SK-N-MC (cell line): Measurements from ENCODE around the gene HS3ST3B1.

ENCODE experiments used
- DNase-seq: peaks from one replicate; pipeline ENCODE4 v3.0.0-alpha.2; 2011; ENCODE audit warnings: low read depth, low spot score
- H3K27ac ChIP-seq: fragments of 200-600 bp; sonication (generic); 2 replicates; pipeline ENCODE4 v1.5.1; 2016; ENCODE audit warnings: mixed run types
- H3K36me3 ChIP-seq: fragments of 200-600 bp; sonication (generic); 2 replicates; pipeline ENCODE4 v1.6.1; 2017; ENCODE audit warnings: antibody characterized with exemption, low read length, mixed read lengths; ENCODE audit not compliant: insufficient read depth
- H3K4me3 ChIP-seq: fragments of 200-600 bp; sonication (generic); 2 replicates; pipeline ENCODE4 v1.5.1; 2016
- H3K9ac ChIP-seq: fragments of 200-600 bp; sonication (generic); 2 replicates; pipeline ENCODE4 v1.8.0; 2017; ENCODE audit warnings: mixed run types, mixed read lengths; ENCODE audit not compliant: insufficient read length
- H3K9me3 ChIP-seq: fragments of 200-600 bp; sonication (generic); 2 replicates; pipeline ENCODE4 v1.6.1; 2017; ENCODE audit warnings: low read depth, mild to moderate bottlenecking, antibody characterized with exemption, low read length, moderate library complexity, mixed read lengths
- EZH2 ChIP-seq: fragments of 200-600 bp; sonication (generic); IDR thresholded peaks from one replicate; pipeline ENCODE4 v1.6.1; 2017; ENCODE audit warnings: antibody characterized with exemption
- FOXP2 ChIP-seq: optimal IDR thresholded peaks from 2 replicates; pipeline ENCODE3; 2011; ENCODE audit warnings: mild to moderate bottlenecking, moderate library complexity; ENCODE audit not compliant: insufficient read depth; ENCODE audit errors: extremely low read length, control extremely low read depth
- POLR2AphosphoS5 ChIP-seq: IDR thresholded peaks from 2 replicates; pipeline ENCODE4 v1.6.1; 2012; ENCODE audit warnings: mild to moderate bottlenecking, low read depth, low read length, borderline replicate concordance

The HS3ST3B1 gene

GRCh38 chr17:14316126-14316832, 15.4 kb downstream of the HS3ST3B1 start:
- Histone ChIP-seq H3K27ac (no peak overlapping the region), H3K9me3 (no peaks in the 10 kb centered on the region), H3K9ac (no peak overlapping the region), H3K36me3 (no peaks in the 10 kb centered on the region), H3K4me3 (no peak overlapping the region)
- peak; percentile 25 for TF ChIP-seq EZH2
- TF ChIP-seq FOXP2, result no peak
- no peak for DNase-seq

GRCh38 chr17:14317383-14317782, 16.5 kb downstream of the HS3ST3B1 start:
- no peak for DNase-seq

GRCh38 chr17:14318109-14318917, 17.4 kb downstream of the HS3ST3B1 start:
- H3K9me3 ChIP-seq, result no peaks in the 10 kb centered on the region
- DNase-seq, result no peak
- H3K36me3 ChIP-seq, result no peaks in the 10 kb centered on the region
- no peak overlapping the region for H3K27ac ChIP-seq
- no peak for TF ChIP-seq FOXP2
- no peak for TF ChIP-seq EZH2
- no peak for TF ChIP-seq POLR2AphosphoS5
- no peak overlapping the region for H3K4me3 ChIP-seq
- no peak overlapping the region for H3K9ac ChIP-seq

More at GRCh38 chr17:14317383-14317782, 16.5 kb downstream of the HS3ST3B1 start:
- H3K9ac ChIP-seq, result no peak overlapping the region
- H3K9me3 ChIP-seq, result no peaks in the 10 kb centered on the region
- TF ChIP-seq EZH2, result no peak
- TF ChIP-seq FOXP2, result no peak
- TF ChIP-seq POLR2AphosphoS5, result no peak
- no peak overlapping the region for H3K27ac ChIP-seq
- H3K4me3 ChIP-seq, result no peak overlapping the region
- H3K36me3 ChIP-seq, result no peaks in the 10 kb centered on the region

GRCh38 chr17:14318918-14319205, 18.0 kb downstream of the HS3ST3B1 start:
- Histone ChIP-seq H3K27ac (no peak overlapping the region), H3K9ac (no peak overlapping the region), H3K9me3 (no peaks in the 10 kb centered on the region), H3K4me3 (no peak overlapping the region), H3K36me3 (no peaks in the 10 kb centered on the region)
- no peak for TF ChIP-seq EZH2
- TF ChIP-seq FOXP2, result no peak
- TF ChIP-seq POLR2AphosphoS5, result no peak
- no peak for DNase-seq

- DNase-seq, result no peak
- TF ChIP-seq EZH2 (no peak), FOXP2 (no peak), POLR2AphosphoS5 (no peak)
- no peak overlapping the region for H3K4me3 ChIP-seq
- no peak overlapping the region for H3K27ac ChIP-seq
- H3K9me3 ChIP-seq, result no peaks in the 10 kb centered on the region
- H3K9ac ChIP-seq, result no peak overlapping the region
- H3K36me3 ChIP-seq, result no peaks in the 10 kb centered on the region
These were observed 19.2 kb downstream of the HS3ST3B1 start for GRCh38 chr17:14320098-14320497.

- H3K9ac ChIP-seq, result no peak overlapping the region
- DNase-seq, result no peak
- TF ChIP-seq EZH2, result no peak
- TF ChIP-seq POLR2AphosphoS5, result no peak
- TF ChIP-seq FOXP2, result no peak
These were observed 20.0 kb downstream of the HS3ST3B1 start for GRCh38 chr17:14320734-14321475.

GRCh38 chr17:14321476-14321949, 20.6 kb downstream of the HS3ST3B1 start:
- Histone ChIP-seq H3K4me3 (no peak overlapping the region), H3K9ac (no peak overlapping the region), H3K36me3 (no peaks in the 10 kb centered on the region), H3K27ac (no peak overlapping the region), H3K9me3 (no peaks in the 10 kb centered on the region)
- TF ChIP-seq EZH2 (no peak), POLR2AphosphoS5 (no peak), FOXP2 (no peak)
- DNase-seq, result no peak

More at GRCh38 chr17:14320734-14321475, 20.0 kb downstream of the HS3ST3B1 start:
- Histone ChIP-seq H3K36me3 (no peaks in the 10 kb centered on the region), H3K9me3 (no peaks in the 10 kb centered on the region), H3K4me3 (no peak overlapping the region), H3K27ac (no peak overlapping the region)
